HFFc6 (cell line): ENCODE data around the gene NUAK1. TPM values are rescaled to one million over a fixed set of nuclear protein-coding genes. Genes with fewer than 3 reads are reported as not detected.
"Not testable (repeated sequence)": the region's sequence is repeated elsewhere in the genome, so short reads cannot be mapped to it uniquely, and the experiment has no call there.

ENCODE experiments used
- DNase-seq: peaks from one replicate; pipeline ENCODE4 v3.0.0-alpha.2; 2018
- H3K27ac Mint-ChIP-seq: 2 replicates; pipeline ENCODE4 v1.8.0; 2020; ENCODE audit warnings: mild to moderate bottlenecking, mixed read lengths
- H3K27me3 Mint-ChIP-seq: 2 replicates; pipeline ENCODE4 v1.8.0; 2021; ENCODE audit warnings: mild to moderate bottlenecking, moderate library complexity, mixed read lengths; ENCODE audit not compliant: insufficient read depth
- H3K36me3 Mint-ChIP-seq: 2 replicates; pipeline ENCODE4 v1.8.0; 2021; ENCODE audit warnings: low read depth, mixed read lengths
- H3K4me1 Mint-ChIP-seq: 2 replicates; pipeline ENCODE4 v1.8.0; 2020; ENCODE audit warnings: low read depth, mixed read lengths
- H3K4me3 Mint-ChIP-seq: 2 replicates; pipeline ENCODE4 v1.8.0; 2020; ENCODE audit warnings: mild to moderate bottlenecking, moderate library complexity, mixed read lengths
- H3K9me3 Mint-ChIP-seq: 2 replicates; pipeline ENCODE4 v1.8.0; 2020; ENCODE audit warnings: mild to moderate bottlenecking, mixed read lengths
- total RNA-seq, 6 experiments: library from RNA; stranded (reverse); fragmentation: NEBNext Ultra II Directional; extraction: Animal tissue kit (Norgen Biotek cat#: 25700); gene quantifications; 2 replicates in 1 of 6; 3 replicates in 5 of 6; pipeline ENCODE4 v1.2.3, GENCODE V29; 2021
- TF ChIP-seq, protein P1 (sequence below): fragments of 200-600 bp; sonication (generic); IDR thresholded peaks from 2 replicates; pipeline ENCODE4 v1.5.0; 2021; ENCODE audit warnings: antibody characterized with exemption, mild to moderate bottlenecking

The NUAK1 gene
- total RNA-seq, 6 experiments from 2014 or later = 11.0 to 37.3 (median 14.1) TPM

DNA sequence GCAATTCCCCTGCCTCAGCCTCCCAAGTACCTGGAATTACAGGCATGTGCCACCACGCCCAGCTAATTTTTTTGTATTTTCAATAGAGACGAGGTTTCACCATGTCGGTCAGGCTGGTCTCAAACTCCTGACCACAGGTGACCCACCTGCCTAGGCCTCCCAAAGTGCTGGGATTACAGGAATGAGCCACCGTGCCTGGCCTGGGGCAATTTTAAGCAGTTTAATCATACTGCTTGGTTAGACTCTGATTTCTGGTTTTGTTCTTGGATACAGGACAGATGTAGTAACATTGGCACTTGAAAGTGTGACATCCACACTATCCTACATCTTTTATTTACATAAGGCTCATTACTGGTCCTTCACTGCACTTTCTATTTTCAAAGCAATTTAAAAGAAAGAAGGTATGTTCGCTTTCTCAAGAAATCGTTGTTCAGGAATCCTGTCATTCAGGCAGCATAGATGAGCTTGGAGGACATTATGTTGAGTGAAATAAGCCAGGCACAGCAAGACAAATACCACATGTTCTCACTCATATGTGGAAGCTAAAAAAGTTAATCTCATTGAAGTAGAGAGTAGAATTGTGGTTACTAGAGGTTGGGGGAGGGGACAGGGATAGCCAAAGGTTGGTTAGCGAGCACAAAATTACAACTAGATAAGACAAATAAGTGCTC is 4.0 kb upstream of the NUAK1 start:
- H3K4me3 Mint-ChIP-seq = no peak overlapping the region
- no peak overlapping the region; the same call in 1 of the 2 replicates for H3K27ac Mint-ChIP-seq
- TF ChIP-seq, protein P1, sequence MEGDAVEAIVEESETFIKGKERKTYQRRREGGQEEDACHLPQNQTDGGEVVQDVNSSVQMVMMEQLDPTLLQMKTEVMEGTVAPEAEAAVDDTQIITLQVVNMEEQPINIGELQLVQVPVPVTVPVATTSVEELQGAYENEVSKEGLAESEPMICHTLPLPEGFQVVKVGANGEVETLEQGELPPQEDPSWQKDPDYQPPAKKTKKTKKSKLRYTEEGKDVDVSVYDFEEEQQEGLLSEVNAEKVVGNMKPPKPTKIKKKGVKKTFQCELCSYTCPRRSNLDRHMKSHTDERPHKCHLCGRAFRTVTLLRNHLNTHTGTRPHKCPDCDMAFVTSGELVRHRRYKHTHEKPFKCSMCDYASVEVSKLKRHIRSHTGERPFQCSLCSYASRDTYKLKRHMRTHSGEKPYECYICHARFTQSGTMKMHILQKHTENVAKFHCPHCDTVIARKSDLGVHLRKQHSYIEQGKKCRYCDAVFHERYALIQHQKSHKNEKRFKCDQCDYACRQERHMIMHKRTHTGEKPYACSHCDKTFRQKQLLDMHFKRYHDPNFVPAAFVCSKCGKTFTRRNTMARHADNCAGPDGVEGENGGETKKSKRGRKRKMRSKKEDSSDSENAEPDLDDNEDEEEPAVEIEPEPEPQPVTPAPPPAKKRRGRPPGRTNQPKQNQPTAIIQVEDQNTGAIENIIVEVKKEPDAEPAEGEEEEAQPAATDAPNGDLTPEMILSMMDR = no peak
- H3K27me3 Mint-ChIP-seq = no peaks in the 10 kb centered on the region; the same call in 1 of the 2 replicates
- no peak for DNase-seq
- H3K9me3 Mint-ChIP-seq = no peaks in the 10 kb centered on the region
- H3K36me3 Mint-ChIP-seq = peaks cover 19% of the 10 kb centered on the region
- H3K4me1 Mint-ChIP-seq = peaks cover 60% of the 10 kb centered on the region

DNA sequence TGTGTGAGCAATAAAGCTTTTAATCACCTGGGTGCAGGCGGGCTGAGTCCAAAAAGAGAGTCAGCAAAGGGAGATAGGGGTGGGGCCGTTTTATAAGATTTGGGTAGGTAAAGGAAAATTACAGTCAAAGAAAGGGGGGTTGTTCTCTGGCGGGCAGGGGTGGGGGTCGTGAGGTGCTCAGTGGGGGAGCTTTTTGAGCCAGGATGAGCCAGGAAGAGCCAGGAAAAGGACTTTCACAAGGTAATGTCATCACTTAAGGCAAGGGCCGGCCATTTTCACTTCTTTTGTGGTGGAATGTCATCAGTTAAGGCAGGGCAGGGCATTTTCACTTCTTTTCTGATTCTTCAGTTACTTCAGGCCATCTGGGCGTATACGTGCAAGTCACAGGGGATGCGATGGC is 3.2 kb upstream of the NUAK1 start:
- H3K27ac Mint-ChIP-seq = peak overlapping the region; percentile 14; the same call in 1 of the 2 replicates
- not testable (repeated sequence) for H3K27me3 Mint-ChIP-seq, DNase-seq, H3K9me3 Mint-ChIP-seq
- H3K4me3 Mint-ChIP-seq = peak overlapping the region; percentile 74; the same call in 1 of the 2 replicates
- H3K36me3 Mint-ChIP-seq = peaks cover 19% of the 10 kb centered on the region
- H3K4me1 Mint-ChIP-seq = peaks cover 67% of the 10 kb centered on the region

GRCh38 chr12:106141452-106141851 is 2.7 kb upstream of the NUAK1 start:
- no peaks in the 10 kb centered on the region for H3K9me3 Mint-ChIP-seq
- H3K36me3 Mint-ChIP-seq = peaks cover 19% of the 10 kb centered on the region
- H3K4me1 Mint-ChIP-seq = peaks cover 72% of the 10 kb centered on the region
- H3K27me3 Mint-ChIP-seq = no peaks in the 10 kb centered on the region; the same call in 1 of the 2 replicates
- no peak for DNase-seq
- H3K4me3 Mint-ChIP-seq = peak overlapping the region; percentile 74
- TF ChIP-seq, protein P1 = no peak
- H3K27ac Mint-ChIP-seq = peak overlapping the region; percentile 14; the same call in 1 of the 2 replicates

GRCh38 chr12:106141003-106141402 is 2.2 kb upstream of the NUAK1 start:
- Mint-ChIP-seq H3K27me3 (no peaks in the 10 kb centered on the region; the same call in 1 of the 2 replicates), H3K27ac (peak overlapping the region; percentile 25; the same call in 1 of the 2 replicates), H3K36me3 (peaks cover 19% of the 10 kb centered on the region), H3K4me1 (peaks cover 74% of the 10 kb centered on the region), H3K9me3 (no peaks in the 10 kb centered on the region), H3K4me3 (peak overlapping the region; percentile 91)
- DNase-seq = no peak
- TF ChIP-seq, protein P1 = no peak

DNA sequence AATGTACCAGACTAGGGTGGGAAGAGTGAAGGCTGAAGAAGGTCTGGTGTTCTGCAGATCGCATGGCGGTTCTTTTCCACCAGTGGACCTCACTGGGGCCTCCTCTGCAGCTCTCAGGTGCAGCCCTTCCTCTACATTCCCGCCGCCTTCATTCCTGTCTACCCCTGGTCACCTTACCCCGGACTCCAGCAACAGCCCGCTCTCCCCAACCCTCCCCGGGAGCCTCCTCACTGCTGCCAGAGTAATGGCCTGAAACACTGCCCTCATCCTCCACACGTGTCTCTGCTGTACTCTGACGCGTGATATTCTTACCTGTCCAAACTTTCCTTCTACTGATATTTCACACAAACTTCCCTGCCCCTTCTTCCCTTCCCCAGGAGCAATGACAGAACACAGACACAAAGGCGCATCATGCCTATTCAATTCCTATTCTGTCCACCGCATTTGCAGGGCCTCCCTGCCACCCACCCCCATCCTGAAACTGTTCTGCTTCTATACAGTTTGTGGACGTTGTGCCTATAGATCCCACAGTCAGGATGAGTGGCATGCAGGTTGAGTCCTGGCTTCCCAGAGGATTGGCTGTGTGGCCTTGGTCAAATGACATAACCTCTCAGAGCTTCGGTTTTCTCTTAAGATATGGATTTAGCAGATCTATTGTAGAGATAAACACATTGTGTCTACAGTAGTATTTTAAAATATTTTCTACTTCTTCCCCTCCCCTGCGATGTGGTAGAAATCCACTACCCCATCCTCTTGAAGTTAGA is 1.7 kb upstream of the NUAK1 start:
- H3K27ac Mint-ChIP-seq = peak overlapping the region; percentile 92
- peak overlapping the region; percentile 91 for H3K4me3 Mint-ChIP-seq
- no peaks in the 10 kb centered on the region; the same call in 1 of the 2 replicates for H3K27me3 Mint-ChIP-seq
- DNase-seq = no peak
- H3K36me3 Mint-ChIP-seq = peaks cover 19% of the 10 kb centered on the region
- H3K4me1 Mint-ChIP-seq = peaks cover 74% of the 10 kb centered on the region
- TF ChIP-seq, protein P1 = no peak
- H3K9me3 Mint-ChIP-seq = no peaks in the 10 kb centered on the region
